GM19455 (cell line): ENCODE results near the gene NID2.

Source experiments
- ATAC-seq: cut with Tn5 transposase; IDR thresholded peaks from one replicate; pipeline ENCODE4 v1.9.1; 2021; ENCODE audit not compliant: unreplicated experiment

Gene NID2

GRCh38 chr14:52068615-52069306, at the start of gene NID2:
Gene NID2, minus strand, starts transcription at chr14:52069059. Its CDS starts 65 bp downstream, at chr14:52068994.
- no peak for ATAC-seq

GRCh38 chr14:52117111-52117832, 48.4 kb upstream of the NID2 start:
- no peak for ATAC-seq

- no peak for ATAC-seq
Measured at GRCh38 chr14:52115286-52115685, 46.4 kb upstream of the NID2 start.

- no peak for ATAC-seq
Measured at GRCh38 chr14:52112336-52113018, 43.6 kb upstream of the NID2 start.

- no peak for ATAC-seq
Measured at GRCh38 chr14:52111583-52111982, 42.7 kb upstream of the NID2 start.

- no peak for ATAC-seq
Measured at GRCh38 chr14:52110441-52111086, 41.7 kb upstream of the NID2 start.

- ATAC-seq = no peak
Measured at GRCh38 chr14:52108823-52109222, 40.0 kb upstream of the NID2 start.

- ATAC-seq = no peak
Measured at GRCh38 chr14:52106840-52107239, 38.0 kb upstream of the NID2 start.

GRCh38 chr14:52103416-52103815, 34.6 kb upstream of the NID2 start:
- no peak for ATAC-seq

GRCh38 chr14:52095794-52096193, 26.9 kb upstream of the NID2 start:
- no peak for ATAC-seq

- no peak for ATAC-seq
Measured at GRCh38 chr14:52095336-52095735, 26.5 kb upstream of the NID2 start.

GRCh38 chr14:52094546-52095271, 25.9 kb upstream of the NID2 start:
- ATAC-seq = no peak

- ATAC-seq = no peak
Measured at GRCh38 chr14:52091928-52092327, 23.1 kb upstream of the NID2 start.

- no peak for ATAC-seq
Measured at GRCh38 chr14:52090936-52091335, 22.1 kb upstream of the NID2 start.

- no peak for ATAC-seq
Measured at GRCh38 chr14:52089218-52089617, 20.4 kb upstream of the NID2 start.

GRCh38 chr14:52086711-52087110, 17.9 kb upstream of the NID2 start:
- no peak for ATAC-seq

GRCh38 chr14:52082903-52083302, 14.0 kb upstream of the NID2 start:
- ATAC-seq = no peak

GRCh38 chr14:52081964-52082363, 13.1 kb upstream of the NID2 start:
- ATAC-seq = no peak

- no peak for ATAC-seq
Measured at GRCh38 chr14:52080808-52081755, 12.2 kb upstream of the NID2 start.
